Measurements from ENCODE around the gene BNIP1. TPM values are rescaled to one million over a fixed set of nuclear protein-coding genes. Genes with fewer than 3 reads are reported as not detected.

BNIP1 gene
- total and polyA plus RNA-seq, 3 experiments from 2014 or later = 16.8 to 26.5 (median 25.5) TPM

GRCh38 chr5:173191561-173191960 is 47.2 kb downstream of the BNIP1 start:
- H3K27ac ChIP-seq (ENCODE audit: low read depth, low read length) = no peak overlapping the region
- no peaks in the 10 kb centered on the region for H3K9me3 Mint-ChIP-seq
- no peaks in the 10 kb centered on the region for H3K36me3 ChIP-seq (ENCODE audit: insufficient read depth, low read length)
- no peaks in the 10 kb centered on the region for H3K9me3 ChIP-seq (ENCODE audit: low read length)
- no peak overlapping the region for H3K27ac Mint-ChIP-seq
- H3K4me3 Mint-ChIP-seq = no peak overlapping the region
- H3K4me3 ChIP-seq (ENCODE audit: low read length) = no peak overlapping the region
- H3K4me1 Mint-ChIP-seq = no peaks in the 10 kb centered on the region
- no peak for DNase-seq
- peaks cover 9 to 15% of the 10 kb centered on the region in 2 donors for H3K27me3 Mint-ChIP-seq
- POLR2A ChIA-PET = no interaction called here
- no peaks in the 10 kb centered on the region for H3K27me3 ChIP-seq (ENCODE audit: insufficient read depth, low read length, poor library complexity, severe bottlenecking)
- H3K4me1 ChIP-seq (ENCODE audit: insufficient read depth, low read length) = no peaks in the 10 kb centered on the region
- CTCF ChIA-PET = no interaction called here
- H3K36me3 Mint-ChIP-seq = no peaks in the 10 kb centered on the region

GRCh38 chr5:173192561-173192960 is 48.2 kb downstream of the BNIP1 start:
- H3K36me3 Mint-ChIP-seq = no peaks in the 10 kb centered on the region
- no peak overlapping the region for H3K27ac ChIP-seq (ENCODE audit: low read depth, low read length)
- CTCF ChIA-PET = no interaction called here
- no peaks in the 10 kb centered on the region for H3K9me3 Mint-ChIP-seq
- H3K27ac Mint-ChIP-seq = no peak overlapping the region
- peaks cover 14 to 15% of the 10 kb centered on the region in 2 donors for H3K27me3 Mint-ChIP-seq
- H3K9me3 ChIP-seq (ENCODE audit: low read length) = no peaks in the 10 kb centered on the region
- H3K4me3 ChIP-seq (ENCODE audit: low read length) = no peak overlapping the region
- H3K4me1 Mint-ChIP-seq = no peaks in the 10 kb centered on the region
- H3K4me3 Mint-ChIP-seq = no peak overlapping the region
- no peak for DNase-seq
- no peaks in the 10 kb centered on the region for H3K36me3 ChIP-seq (ENCODE audit: insufficient read depth, low read length)
- POLR2A ChIA-PET = no interaction called here
- H3K4me1 ChIP-seq (ENCODE audit: insufficient read depth, low read length) = no peaks in the 10 kb centered on the region
- H3K27me3 ChIP-seq (ENCODE audit: insufficient read depth, low read length, poor library complexity, severe bottlenecking) = no peaks in the 10 kb centered on the region

- Mint-ChIP-seq H3K27ac (no peak overlapping the region), H3K9me3 (peaks cover 6 to 16% (median 8%) of the 10 kb centered on the region in 5 donors), H3K27me3 (peaks cover 16 to 23% of the 10 kb centered on the region in 2 donors), H3K4me3 (no peak overlapping the region), H3K36me3 (peaks cover 0 to 10% (median 0%) of the 10 kb centered on the region in 3 donors), H3K4me1 (no peaks in the 10 kb centered on the region)
- Histone ChIP-seq H3K36me3 (ENCODE audit: insufficient read depth, low read length) (no peaks in the 10 kb centered on the region), H3K27ac (ENCODE audit: low read depth, low read length) (no peak overlapping the region), H3K4me1 (ENCODE audit: insufficient read depth, low read length) (no peaks in the 10 kb centered on the region), H3K9me3 (ENCODE audit: low read length) (no peaks in the 10 kb centered on the region), H3K4me3 (ENCODE audit: low read length) (no peak overlapping the region), H3K27me3 (ENCODE audit: insufficient read depth, low read length, poor library complexity, severe bottlenecking) (no peaks in the 10 kb centered on the region)
- CTCF ChIA-PET = interaction anchor here (0.6 to 1.1 kb wide), 2 partner anchors 264 to 419 kb away, joined by 3 read pairs; no protein-coding TSS in a partner anchor
- no peak for DNase-seq
- POLR2A ChIA-PET = no interaction called here
Observed at GRCh38 chr5:173196133-173196952, 52.0 kb downstream of the BNIP1 start.

GRCh38 chr5:173197375-173197891 is 53.1 kb downstream of the BNIP1 start:
- Mint-ChIP-seq H3K36me3 (peaks cover 0 to 10% (median 0%) of the 10 kb centered on the region in 3 donors), H3K4me1 (no peaks in the 10 kb centered on the region), H3K4me3 (no peak overlapping the region), H3K9me3 (peaks cover 6 to 16% (median 8%) of the 10 kb centered on the region in 5 donors), H3K27ac (no peak overlapping the region), H3K27me3 (peaks cover 16 to 26% of the 10 kb centered on the region in 2 donors)
- Histone ChIP-seq H3K27me3 (ENCODE audit: insufficient read depth, low read length, poor library complexity, severe bottlenecking) (no peaks in the 10 kb centered on the region), H3K9me3 (ENCODE audit: low read length) (no peaks in the 10 kb centered on the region), H3K4me1 (ENCODE audit: insufficient read depth, low read length) (no peaks in the 10 kb centered on the region), H3K4me3 (ENCODE audit: low read length) (no peak overlapping the region), H3K27ac (ENCODE audit: low read depth, low read length) (no peak overlapping the region), H3K36me3 (ENCODE audit: insufficient read depth, low read length) (no peaks in the 10 kb centered on the region)
- ChIA-PET CTCF (no interaction called here), POLR2A (no interaction called here)
- no peak for DNase-seq

- H3K36me3 Mint-ChIP-seq = peaks cover 0 to 10% (median 0%) of the 10 kb centered on the region in 3 donors
- peaks cover 6 to 16% (median 8%) of the 10 kb centered on the region in 5 donors for H3K9me3 Mint-ChIP-seq
- Histone ChIP-seq H3K27me3 (ENCODE audit: insufficient read depth, low read length, poor library complexity, severe bottlenecking) (no peaks in the 10 kb centered on the region), H3K4me1 (ENCODE audit: insufficient read depth, low read length) (no peaks in the 10 kb centered on the region), H3K4me3 (ENCODE audit: low read length) (no peak overlapping the region), H3K9me3 (ENCODE audit: low read length) (no peaks in the 10 kb centered on the region), H3K27ac (ENCODE audit: low read depth, low read length) (no peak overlapping the region), H3K36me3 (ENCODE audit: insufficient read depth, low read length) (no peaks in the 10 kb centered on the region)
- peaks cover 17 to 31% of the 10 kb centered on the region in 2 donors for H3K27me3 Mint-ChIP-seq
- POLR2A ChIA-PET = no interaction called here
- CTCF ChIA-PET = no interaction called here
- H3K27ac Mint-ChIP-seq = no peak overlapping the region
- no peaks in the 10 kb centered on the region for H3K4me1 Mint-ChIP-seq
- DNase-seq = no peak
- no peak overlapping the region for H3K4me3 Mint-ChIP-seq
Observed at GRCh38 chr5:173198049-173198448, 53.7 kb downstream of the BNIP1 start.

GRCh38 chr5:173200356-173200755 is 56.0 kb downstream of the BNIP1 start:
- no peaks in the 10 kb centered on the region for H3K27me3 ChIP-seq (ENCODE audit: insufficient read depth, low read length, poor library complexity, severe bottlenecking)
- peaks cover 26 to 46% of the 10 kb centered on the region in 2 donors for H3K27me3 Mint-ChIP-seq

GRCh38 chr5:173201636-173202265 is 57.4 kb downstream of the BNIP1 start:
- Mint-ChIP-seq H3K27ac (no peak overlapping the region), H3K27me3 (peaks cover 25 to 48% of the 10 kb centered on the region in 2 donors), H3K4me3 (no peak overlapping the region), H3K9me3 (peaks cover 6 to 16% (median 8%) of the 10 kb centered on the region in 5 donors), H3K4me1 (no peaks in the 10 kb centered on the region), H3K36me3 (peaks cover 0 to 10% (median 1%) of the 10 kb centered on the region in 3 donors)
- no peaks in the 10 kb centered on the region for H3K27me3 ChIP-seq (ENCODE audit: insufficient read depth, low read length, poor library complexity, severe bottlenecking)
- no peaks in the 10 kb centered on the region for H3K9me3 ChIP-seq (ENCODE audit: low read length)
- ChIA-PET POLR2A (no interaction called here), CTCF (interaction anchor here (1.2 kb wide), 1 partner anchor 222 kb away, joined by 3 read pairs; no protein-coding TSS in a partner anchor)
- no peak for DNase-seq
- H3K27ac ChIP-seq (ENCODE audit: low read depth, low read length) = no peak overlapping the region
- H3K4me1 ChIP-seq (ENCODE audit: insufficient read depth, low read length) = no peaks in the 10 kb centered on the region
- H3K4me3 ChIP-seq (ENCODE audit: low read length) = no peak overlapping the region
- H3K36me3 ChIP-seq (ENCODE audit: insufficient read depth, low read length) = no peaks in the 10 kb centered on the region

More at GRCh38 chr5:173200356-173200755, 56.0 kb downstream of the BNIP1 start:
- Histone ChIP-seq H3K36me3 (ENCODE audit: insufficient read depth, low read length) (no peaks in the 10 kb centered on the region), H3K4me3 (ENCODE audit: low read length) (no peak overlapping the region), H3K9me3 (ENCODE audit: low read length) (no peaks in the 10 kb centered on the region), H3K4me1 (ENCODE audit: insufficient read depth, low read length) (no peaks in the 10 kb centered on the region), H3K27ac (ENCODE audit: low read depth, low read length) (no peak overlapping the region)
- H3K4me1 Mint-ChIP-seq = no peaks in the 10 kb centered on the region
- H3K4me3 Mint-ChIP-seq = no peak overlapping the region
- POLR2A ChIA-PET = no interaction called here
- H3K9me3 Mint-ChIP-seq = peaks cover 6 to 16% (median 8%) of the 10 kb centered on the region in 5 donors
- CTCF ChIA-PET = no interaction called here
- H3K36me3 Mint-ChIP-seq = peaks cover 0 to 10% (median 1%) of the 10 kb centered on the region in 3 donors
- no peak overlapping the region for H3K27ac Mint-ChIP-seq
- DNase-seq = no peak
